Liver (tissue), 9 donors: Measurements from ENCODE around the gene UCKL1. TPM values are rescaled to one million over a fixed set of nuclear protein-coding genes. Genes with fewer than 3 reads are reported as not detected.

ENCODE experiments used
- DNase-seq: peaks from one replicate; pipeline ENCODE4 v3.0.0-alpha.2; 2017; ENCODE audit warnings: low spot score
- H3K27ac ChIP-seq, 2 donors: one replicate each; pipeline ENCODE4 v1.7.0; 2013; ENCODE audit warnings: inconsistent platforms in 2 of 2, low read length in 2 of 2, control low read depth in 1 of 2, low read depth in 1 of 2, mild to moderate bottlenecking in 1 of 2
- H3K27me3 ChIP-seq, 4 donors: one replicate each; pipeline versions ENCODE4 v1.6.1 to v1.7.0; 2013; ENCODE audit warnings: low read length in 3 of 4, inconsistent platforms in 1 of 4, mild to moderate bottlenecking in 1 of 4, moderate library complexity in 1 of 4; ENCODE audit not compliant: control insufficient read depth in 4 of 4, insufficient read depth in 4 of 4
- H3K36me3 ChIP-seq, 4 donors: one replicate each; pipeline versions ENCODE4 v1.6.1 to v1.7.0; 2013; ENCODE audit warnings: low read length in 3 of 4, mild to moderate bottlenecking in 3 of 4, low read depth in 1 of 4, moderate library complexity in 1 of 4; ENCODE audit not compliant: control insufficient read depth in 4 of 4, insufficient read depth in 3 of 4
- H3K4me1 ChIP-seq, 4 donors: one replicate each; pipeline versions ENCODE4 v1.6.1 to v1.7.0; 2013; ENCODE audit warnings: low read length in 3 of 4, mild to moderate bottlenecking in 3 of 4, moderate library complexity in 1 of 4; ENCODE audit not compliant: control insufficient read depth in 4 of 4, insufficient read depth in 4 of 4
- H3K4me3 ChIP-seq, 3 donors: one replicate each; pipeline versions ENCODE4 v1.6.1 to v1.7.0; 2013; ENCODE audit warnings: low read length in 3 of 3, control low read depth in 1 of 3, low read depth in 1 of 3, mild to moderate bottlenecking in 1 of 3
- H3K9ac ChIP-seq, 2 donors: one replicate each; pipeline ENCODE4 v1.7.0; 2013; ENCODE audit warnings: low read length in 2 of 2, mild to moderate bottlenecking in 2 of 2, moderate library complexity in 2 of 2, control low read depth in 1 of 2, low read depth in 1 of 2
- H3K9me3 ChIP-seq, 4 donors: one replicate each; pipeline versions ENCODE4 v1.6.1 to v1.7.0; 2013; ENCODE audit warnings: low read length in 3 of 4; ENCODE audit not compliant: control insufficient read depth in 4 of 4
- GABPA ChIP-seq, 2 donors: IDR thresholded peaks in 1 of 2; conservative IDR thresholded peaks in 1 of 2; 2 replicates each; pipeline ENCODE4 v1.6.1; 2016; ENCODE audit warnings: antibody characterized with exemption in 2 of 2, mild to moderate bottlenecking in 1 of 2, moderate library complexity in 1 of 2
- HNF4A ChIP-seq, 2 donors: conservative IDR thresholded peaks; 2 replicates each; pipeline ENCODE4 v1.6.1; 2016; ENCODE audit warnings: antibody characterized with exemption in 2 of 2, mild to moderate bottlenecking in 2 of 2
- JUND ChIP-seq, 2 donors: IDR thresholded peaks; 2 replicates each; pipeline ENCODE4 v1.6.1; 2016; ENCODE audit warnings: antibody characterized with exemption in 2 of 2
- NR2F2 ChIP-seq: IDR thresholded peaks from 2 replicates; pipeline ENCODE4 v1.6.1; 2016; ENCODE audit warnings: antibody characterized with exemption
- RAD21 ChIP-seq, 2 donors: IDR thresholded peaks; 2 replicates each; pipeline ENCODE4 v1.6.1; 2016; ENCODE audit warnings: antibody characterized with exemption in 2 of 2, mild to moderate bottlenecking in 2 of 2
- RXRA ChIP-seq, 2 donors: IDR thresholded peaks; 2 replicates each; pipeline ENCODE4 v1.6.1; 2017 to 2018; ENCODE audit warnings: antibody characterized with exemption in 2 of 2, mild to moderate bottlenecking in 1 of 2
- SP1 ChIP-seq: IDR thresholded peaks from 2 replicates; pipeline ENCODE4 v1.6.1; 2018; ENCODE audit warnings: antibody characterized with exemption, mild to moderate bottlenecking
- YY1 ChIP-seq: IDR thresholded peaks from 2 replicates; pipeline ENCODE4 v1.6.1; 2016; ENCODE audit warnings: antibody characterized with exemption, mild to moderate bottlenecking
- WGBS: extraction: QIAGEN DNeasy Blood & Tissue Kit; methylation state at CpG from one replicate; pipeline ENCODE4 v1.1.7; 2013; 5-methylcytosine and 5-hydroxymethylcytosine counted together
- polyA plus RNA-seq, 2 donors: library from polyadenylated mRNA; stranded (reverse) in 1 of 2; unstranded in 1 of 2; fragments of 200-250 nt in 1 of 2; fragments of >200 nt in 1 of 2; fragmentation: Nextera tagmentation in 1 of 2; extraction: Ambion mirVana in 1 of 2; gene quantifications; one replicate each; pipeline versions ENCODE4 v1.2.1 to v1.2.3, GENCODE V29; 2013 to 2015
- total RNA-seq, 2 donors: library from RNA; depleted of rRNA; stranded (reverse); fragments of >200 nt; gene quantifications; one replicate each; pipeline ENCODE4 v1.2.3, GENCODE V29; 2014
- TF ChIP-seq, protein P1 (sequence below): fragments of 150-350 bp; IDR thresholded peaks from 2 replicates; pipeline ENCODE4 v1.5.1; 2017; ENCODE audit warnings: improper control_type of control experiment, low read depth, low read length; ENCODE audit not compliant: missing input control
- TF ChIP-seq, protein P2 (sequence below): IDR thresholded peaks from 2 replicates; pipeline ENCODE4 v1.6.1; 2016; ENCODE audit warnings: antibody characterized with exemption
- TF ChIP-seq, protein P3 (sequence below): IDR thresholded peaks from 2 replicates; pipeline ENCODE4 v1.6.1; 2016; ENCODE audit warnings: antibody characterized with exemption
- TF ChIP-seq, protein P4 (sequence below): IDR thresholded peaks from 2 replicates; pipeline ENCODE4 v1.6.1; 2016; ENCODE audit warnings: antibody characterized with exemption
- donor health status: healthy.
- donor health status: healthy.
- donor health status: healthy.
- donor health status: healthy.
- donor health status: healthy.

UCKL1 gene
- total and polyA plus RNA-seq, 4 donors: 16.4 to 20.4 (median 18.3) TPM

DNA sequence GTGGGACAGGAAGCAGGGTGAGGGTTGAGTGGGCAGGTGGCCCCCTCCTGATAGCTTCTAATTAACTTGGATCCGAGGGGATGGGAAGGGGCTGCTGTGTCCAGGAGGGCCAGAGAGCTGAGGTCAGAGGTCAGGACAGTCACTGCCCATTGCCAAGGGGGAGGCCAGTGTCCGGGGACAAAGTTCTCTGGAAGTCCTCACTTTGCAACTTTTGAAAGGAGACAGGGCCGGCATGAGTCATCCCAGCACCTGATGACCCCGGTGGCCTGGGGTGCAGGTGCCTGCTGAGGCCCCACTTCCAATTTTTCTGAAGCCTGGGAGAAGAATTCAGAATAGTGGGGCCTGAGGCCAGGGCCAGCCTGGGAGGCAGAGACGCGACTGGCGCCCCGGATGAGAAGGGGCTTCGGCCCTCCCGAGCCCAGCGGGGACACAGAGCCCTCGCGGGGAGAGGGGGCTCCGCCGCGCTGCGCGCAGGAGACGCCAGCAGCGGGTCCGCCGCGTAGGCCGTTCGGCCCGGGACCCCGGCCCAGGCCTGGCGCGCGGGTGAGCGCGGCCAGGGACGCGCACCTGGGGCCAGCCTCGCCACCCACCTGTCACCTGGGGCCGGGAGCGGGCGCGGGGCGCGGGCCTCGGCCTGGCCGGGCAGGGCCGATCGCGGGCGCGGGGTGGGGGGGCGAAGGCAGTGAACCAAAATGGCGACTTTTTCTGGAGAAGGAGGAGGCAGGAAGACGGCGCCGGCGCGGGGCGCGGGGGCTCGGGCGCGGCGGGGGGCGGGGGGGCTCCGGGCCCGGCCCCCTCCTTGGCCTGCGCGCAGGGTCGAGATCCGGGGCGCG lies 12.9 kb upstream of the UCKL1 start (continued):
- TF ChIP-seq, protein P1, sequence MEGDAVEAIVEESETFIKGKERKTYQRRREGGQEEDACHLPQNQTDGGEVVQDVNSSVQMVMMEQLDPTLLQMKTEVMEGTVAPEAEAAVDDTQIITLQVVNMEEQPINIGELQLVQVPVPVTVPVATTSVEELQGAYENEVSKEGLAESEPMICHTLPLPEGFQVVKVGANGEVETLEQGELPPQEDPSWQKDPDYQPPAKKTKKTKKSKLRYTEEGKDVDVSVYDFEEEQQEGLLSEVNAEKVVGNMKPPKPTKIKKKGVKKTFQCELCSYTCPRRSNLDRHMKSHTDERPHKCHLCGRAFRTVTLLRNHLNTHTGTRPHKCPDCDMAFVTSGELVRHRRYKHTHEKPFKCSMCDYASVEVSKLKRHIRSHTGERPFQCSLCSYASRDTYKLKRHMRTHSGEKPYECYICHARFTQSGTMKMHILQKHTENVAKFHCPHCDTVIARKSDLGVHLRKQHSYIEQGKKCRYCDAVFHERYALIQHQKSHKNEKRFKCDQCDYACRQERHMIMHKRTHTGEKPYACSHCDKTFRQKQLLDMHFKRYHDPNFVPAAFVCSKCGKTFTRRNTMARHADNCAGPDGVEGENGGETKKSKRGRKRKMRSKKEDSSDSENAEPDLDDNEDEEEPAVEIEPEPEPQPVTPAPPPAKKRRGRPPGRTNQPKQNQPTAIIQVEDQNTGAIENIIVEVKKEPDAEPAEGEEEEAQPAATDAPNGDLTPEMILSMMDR: no peak

DNA sequence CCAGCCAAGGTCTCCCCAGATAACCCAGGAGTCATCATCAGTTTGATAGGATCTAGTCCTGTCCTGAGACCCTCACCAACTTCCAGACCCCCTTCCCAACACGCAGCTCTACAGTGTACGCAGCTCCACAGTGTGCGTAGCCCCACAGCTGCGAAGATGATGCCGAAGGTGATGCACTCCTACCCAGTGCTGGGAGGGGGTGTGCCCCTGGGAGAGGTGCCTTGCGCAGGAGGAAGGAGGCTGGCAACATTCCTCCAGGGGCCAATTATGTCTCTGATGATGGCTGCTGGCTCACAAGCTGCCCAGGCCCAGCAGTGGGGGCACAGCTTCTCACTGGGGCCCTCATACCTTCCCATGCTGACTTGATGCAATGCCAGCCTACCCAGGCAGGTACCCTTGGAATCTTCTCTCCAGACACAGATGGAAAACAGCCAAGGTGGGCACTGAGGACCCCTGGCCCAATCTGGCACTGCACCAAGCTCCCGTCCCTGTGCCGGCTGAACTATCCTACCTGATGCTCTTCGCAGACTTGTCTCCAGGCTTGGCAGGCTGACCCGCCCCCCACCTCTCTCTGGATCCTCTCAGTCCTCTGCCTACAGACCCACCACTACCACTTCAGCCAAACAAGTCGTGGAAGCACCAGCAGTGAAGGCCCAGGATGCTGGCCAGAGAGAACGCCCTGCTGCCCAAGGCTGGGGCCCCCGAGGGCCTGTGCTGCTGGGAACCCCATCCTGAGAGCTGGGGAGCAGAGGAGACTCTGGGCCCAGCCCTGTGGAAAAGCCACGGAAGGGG lies 12.1 kb upstream of the UCKL1 start:
- peaks cover 7 to 26% (median 13%) of the 10 kb centered on the region in 4 donors for H3K36me3 ChIP-seq
- no peaks in the 10 kb centered on the region for H3K9me3 ChIP-seq
- TF ChIP-seq, protein P1: no peak
- TF ChIP-seq, protein P2, sequence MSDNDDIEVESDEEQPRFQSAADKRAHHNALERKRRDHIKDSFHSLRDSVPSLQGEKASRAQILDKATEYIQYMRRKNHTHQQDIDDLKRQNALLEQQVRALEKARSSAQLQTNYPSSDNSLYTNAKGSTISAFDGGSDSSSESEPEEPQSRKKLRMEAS: no peak
- no peak for TF ChIP-seq NR2F2
- TF ChIP-seq HNF4A (conservative IDR thresholded peaks at IDR 0.05): no peak
- TF ChIP-seq, protein P3, sequence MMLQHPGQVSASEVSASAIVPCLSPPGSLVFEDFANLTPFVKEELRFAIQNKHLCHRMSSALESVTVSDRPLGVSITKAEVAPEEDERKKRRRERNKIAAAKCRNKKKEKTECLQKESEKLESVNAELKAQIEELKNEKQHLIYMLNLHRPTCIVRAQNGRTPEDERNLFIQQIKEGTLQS: no peak
- TF ChIP-seq, protein P4, sequence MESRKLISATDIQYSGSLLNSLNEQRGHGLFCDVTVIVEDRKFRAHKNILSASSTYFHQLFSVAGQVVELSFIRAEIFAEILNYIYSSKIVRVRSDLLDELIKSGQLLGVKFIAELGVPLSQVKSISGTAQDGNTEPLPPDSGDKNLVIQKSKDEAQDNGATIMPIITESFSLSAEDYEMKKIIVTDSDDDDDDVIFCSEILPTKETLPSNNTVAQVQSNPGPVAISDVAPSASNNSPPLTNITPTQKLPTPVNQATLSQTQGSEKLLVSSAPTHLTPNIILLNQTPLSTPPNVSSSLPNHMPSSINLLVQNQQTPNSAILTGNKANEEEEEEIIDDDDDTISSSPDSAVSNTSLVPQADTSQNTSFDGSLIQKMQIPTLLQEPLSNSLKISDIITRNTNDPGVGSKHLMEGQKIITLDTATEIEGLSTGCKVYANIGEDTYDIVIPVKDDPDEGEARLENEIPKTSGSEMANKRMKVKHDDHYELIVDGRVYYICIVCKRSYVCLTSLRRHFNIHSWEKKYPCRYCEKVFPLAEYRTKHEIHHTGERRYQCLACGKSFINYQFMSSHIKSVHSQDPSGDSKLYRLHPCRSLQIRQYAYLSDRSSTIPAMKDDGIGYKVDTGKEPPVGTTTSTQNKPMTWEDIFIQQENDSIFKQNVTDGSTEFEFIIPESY: no peak
- TF ChIP-seq GABPA (IDR thresholded peaks at IDR 0.05 in 1 of 2, conservative IDR thresholded peaks at IDR 0.05 in 1 of 2): no peak
- TF ChIP-seq SP1: no peak
- no peak for TF ChIP-seq RXRA (IDR thresholded peaks at IDR 0.05)
- no peak for TF ChIP-seq YY1
- no peak for TF ChIP-seq RAD21 (IDR thresholded peaks at IDR 0.05)
- TF ChIP-seq JUND (IDR thresholded peaks at IDR 0.05): no peak
- 72% methylated on average over 14 of the region's 14 CpGs for WGBS
- no peaks in the 10 kb centered on the region for H3K27me3 ChIP-seq
- H3K27ac ChIP-seq: peak overlapping the region; percentile 38 to 84
- peaks cover 11 to 34% (median 27%) of the 10 kb centered on the region in 4 donors for H3K4me1 ChIP-seq
- peak overlapping the region in 2 of 3 donors; percentile 78 to 94 for H3K4me3 ChIP-seq
- H3K9ac ChIP-seq: no peak overlapping the region
- DNase-seq: no peak
